A673 (cell line): ENCODE results near the gene SOX13. TPM values are rescaled to one million over a fixed set of nuclear protein-coding genes. Genes with fewer than 3 reads are reported as not detected.

ENCODE experiments used
- BruUV-seq: library from RNA; stranded (reverse); fragments of 400-500 nt; replicated peaks from 2 replicates; lab custom pipeline; 2021; lab: Mats Ljungman, UMichigan
- CTCF ChIA-PET: fragments of 300-600 bp; sonication (Branson Sonifier 250); formaldehyde crosslinking; loops from one replicate; lab custom pipeline; 2022; ENCODE audit warnings: antibody characterized with exemption; lab: Charles Lee
- POLR2A ChIA-PET: fragments of 300-600 bp; sonication (Branson Sonifier 250); formaldehyde crosslinking; loops from one replicate; lab custom pipeline; 2022; ENCODE audit warnings: antibody characterized with exemption; ENCODE audit not compliant: low non-redundant PET; lab: Charles Lee
- DNase-seq: peaks from one replicate; pipeline ENCODE4 v3.0.0-alpha.2; 2015; ENCODE audit warnings: low spot score
- H3K27ac ChIP-seq: fragments of 200-600 bp; sonication (generic); 2 replicates; pipeline ENCODE4 v1.5.1; 2016; ENCODE audit warnings: mixed run types, low read depth, mild to moderate bottlenecking, mixed read lengths, antibody characterized with exemption, low read length; ENCODE audit not compliant: poor library complexity, severe bottlenecking
- H3K27me3 ChIP-seq: fragments of 200-600 bp; sonication (generic); replicated peaks from 2 replicates; pipeline ENCODE4 v1.6.1; 2017; ENCODE audit warnings: mixed run types, low read depth, mild to moderate bottlenecking, mixed read lengths, antibody characterized with exemption, low read length; ENCODE audit not compliant: insufficient read depth, poor library complexity
- H3K36me3 ChIP-seq: fragments of 200-600 bp; sonication (generic); 2 replicates; pipeline ENCODE4 v1.6.1; 2016; ENCODE audit warnings: mixed run types, mild to moderate bottlenecking, mixed read lengths, antibody characterized with exemption, low read length; ENCODE audit not compliant: insufficient read depth, poor library complexity, severe bottlenecking
- H3K4me1 ChIP-seq: fragments of 200-600 bp; sonication (generic); 2 replicates; pipeline ENCODE4 v1.6.1; 2017; ENCODE audit warnings: mixed run types, mild to moderate bottlenecking, mixed read lengths, antibody characterized with exemption, low read length; ENCODE audit not compliant: insufficient read depth, poor library complexity, severe bottlenecking
- H3K4me3 ChIP-seq: fragments of 200-600 bp; sonication (generic); 2 replicates; pipeline ENCODE4 v1.5.1; 2016; ENCODE audit warnings: low read depth, mixed run types, mild to moderate bottlenecking, mixed read lengths, low read length; ENCODE audit not compliant: poor library complexity, severe bottlenecking
- H3K9me3 ChIP-seq: fragments of 200-600 bp; sonication (generic); 2 replicates; pipeline ENCODE4 v1.6.1; 2016; ENCODE audit warnings: mixed run types, low read depth, mild to moderate bottlenecking, mixed read lengths, antibody characterized with exemption, low read length; ENCODE audit not compliant: poor library complexity, severe bottlenecking
- EZH2 ChIP-seq: fragments of 200-600 bp; sonication (generic); IDR thresholded peaks from 2 replicates; pipeline ENCODE4 v1.6.1; 2017; ENCODE audit warnings: borderline replicate concordance, low read depth, mild to moderate bottlenecking, mixed read lengths, antibody characterized with exemption, low read length; ENCODE audit not compliant: poor library complexity, severe bottlenecking
- intact Hi-C: fragments of 100-400 bp; cut with micrococcal nuclease; formaldehyde crosslinking; loops from one replicate; pipeline ENCODE4 v1.10.0; 2022; ENCODE audit not compliant: unreplicated experiment
- total RNA-seq: library from RNA; stranded (reverse); gene quantifications from 2 replicates; pipeline ENCODE4 v1.2.3, GENCODE V29; 2021
- TF ChIP-seq, protein P1 (sequence below): fragments of 300-800, 200-600 bp; sonication (generic); conservative IDR thresholded peaks from 2 replicates; pipeline ENCODE4 v1.5.1; 2017; ENCODE audit warnings: low read depth, mild to moderate bottlenecking, antibody characterized with exemption, low read length, moderate library complexity, mixed read lengths

The SOX13 gene
- total RNA-seq, 1 experiment from 2014 or later, result 9.4 TPM

GRCh38 chr1:204033306-204033705 lies 39.6 kb upstream of the SOX13 start:
- no TSS peak for BruUV-seq

GRCh38 chr1:204036882-204037655 lies 35.8 kb upstream of the SOX13 start:
- peaks cover 9% of the 10 kb centered on the region for H3K4me1 ChIP-seq
- ChIA-PET POLR2A (no interaction called here), CTCF (no interaction called here)
- no TSS peak for BruUV-seq
- H3K36me3 ChIP-seq, result no peaks in the 10 kb centered on the region
- DNase-seq, result no peak
- H3K9me3 ChIP-seq, result no peaks in the 10 kb centered on the region
- TF ChIP-seq, protein P1, sequence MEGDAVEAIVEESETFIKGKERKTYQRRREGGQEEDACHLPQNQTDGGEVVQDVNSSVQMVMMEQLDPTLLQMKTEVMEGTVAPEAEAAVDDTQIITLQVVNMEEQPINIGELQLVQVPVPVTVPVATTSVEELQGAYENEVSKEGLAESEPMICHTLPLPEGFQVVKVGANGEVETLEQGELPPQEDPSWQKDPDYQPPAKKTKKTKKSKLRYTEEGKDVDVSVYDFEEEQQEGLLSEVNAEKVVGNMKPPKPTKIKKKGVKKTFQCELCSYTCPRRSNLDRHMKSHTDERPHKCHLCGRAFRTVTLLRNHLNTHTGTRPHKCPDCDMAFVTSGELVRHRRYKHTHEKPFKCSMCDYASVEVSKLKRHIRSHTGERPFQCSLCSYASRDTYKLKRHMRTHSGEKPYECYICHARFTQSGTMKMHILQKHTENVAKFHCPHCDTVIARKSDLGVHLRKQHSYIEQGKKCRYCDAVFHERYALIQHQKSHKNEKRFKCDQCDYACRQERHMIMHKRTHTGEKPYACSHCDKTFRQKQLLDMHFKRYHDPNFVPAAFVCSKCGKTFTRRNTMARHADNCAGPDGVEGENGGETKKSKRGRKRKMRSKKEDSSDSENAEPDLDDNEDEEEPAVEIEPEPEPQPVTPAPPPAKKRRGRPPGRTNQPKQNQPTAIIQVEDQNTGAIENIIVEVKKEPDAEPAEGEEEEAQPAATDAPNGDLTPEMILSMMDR, result no peak
- TF ChIP-seq EZH2, result no peak
- H3K27me3 ChIP-seq, result no peaks in the 10 kb centered on the region
- intact Hi-C loops, result no loop called here
- H3K27ac ChIP-seq, result no peak overlapping the region
- H3K4me3 ChIP-seq, result no peak overlapping the region

More at GRCh38 chr1:204033306-204033705, 39.6 kb upstream of the SOX13 start:
- Histone ChIP-seq H3K4me1 (no peaks in the 10 kb centered on the region), H3K27me3 (no peaks in the 10 kb centered on the region), H3K36me3 (no peaks in the 10 kb centered on the region), H3K4me3 (no peak overlapping the region), H3K9me3 (no peaks in the 10 kb centered on the region), H3K27ac (no peak overlapping the region)
- no peak for TF ChIP-seq EZH2
- TF ChIP-seq, protein P1, result no peak
- no peak for DNase-seq
- POLR2A ChIA-PET, result no interaction called here
- intact Hi-C loops, result no loop called here
- CTCF ChIA-PET, result no interaction called here

DNA sequence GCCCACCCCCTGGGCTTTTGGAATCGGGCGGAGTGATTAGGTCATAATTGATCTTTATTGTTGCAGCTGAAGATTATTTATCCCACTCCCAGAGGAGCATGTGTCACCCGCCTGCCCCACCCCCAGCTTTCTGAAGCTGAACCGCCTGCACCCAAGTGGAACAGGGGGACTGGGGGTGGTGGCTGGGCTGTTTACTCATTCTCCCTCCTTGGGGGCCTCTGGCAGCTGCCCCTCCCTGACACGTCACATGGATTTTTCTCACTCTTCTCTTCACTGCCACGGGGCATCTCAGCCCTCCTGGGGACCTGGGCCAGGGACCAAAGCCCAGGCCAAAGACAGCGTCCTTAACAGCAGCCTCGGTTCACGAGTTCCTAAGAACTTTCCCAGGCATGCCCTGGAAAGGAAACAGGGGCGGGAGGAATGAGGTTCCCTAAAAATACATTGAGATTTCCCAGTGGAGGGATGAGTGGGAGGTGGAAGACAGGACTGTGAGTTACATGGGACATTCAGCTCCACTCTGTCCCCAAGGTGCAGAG lies 31.6 kb upstream of the SOX13 start:
- BruUV-seq, result no TSS peak
- no peaks in the 10 kb centered on the region for H3K27me3 ChIP-seq
- H3K4me3 ChIP-seq, result no peak overlapping the region
- no peak overlapping the region for H3K27ac ChIP-seq
- peaks cover 9% of the 10 kb centered on the region for H3K4me1 ChIP-seq
- DNase-seq, result peak; percentile 37
- intact Hi-C loops, result no loop called here
- no peaks in the 10 kb centered on the region for H3K36me3 ChIP-seq
- ChIA-PET POLR2A (no interaction called here), CTCF (no interaction called here)
- TF ChIP-seq, protein P1, result no peak
- TF ChIP-seq EZH2, result no peak
- no peaks in the 10 kb centered on the region for H3K9me3 ChIP-seq
